Ishikawa (cell line): ENCODE results near the gene SLC10A7.

Experiments
- CEBPB ChIP-seq: IDR thresholded peaks from 2 replicates; pipeline ENCODE4 v1.6.1; 2012
- CREB1 ChIP-seq: IDR thresholded peaks from 2 replicates; pipeline ENCODE4 v1.6.1; 2012; ENCODE audit warnings: low read depth
- EGR1 ChIP-seq: IDR thresholded peaks from 2 replicates; pipeline ENCODE4 v1.6.1; 2012
- EP300 ChIP-seq: IDR thresholded peaks from 2 replicates; pipeline ENCODE4 v1.6.1; 2012; ENCODE audit warnings: borderline replicate concordance
- FOXM1 ChIP-seq: IDR thresholded peaks from 2 replicates; pipeline ENCODE4 v1.6.1; 2012; ENCODE audit warnings: low read depth, borderline replicate concordance
- MAX ChIP-seq: IDR thresholded peaks from 2 replicates; pipeline ENCODE4 v1.6.1; 2012
- REST ChIP-seq: IDR thresholded peaks from 2 replicates; pipeline ENCODE4 v1.6.1; 2012; ENCODE audit warnings: low read depth, mild to moderate bottlenecking
- TAF1 ChIP-seq: IDR thresholded peaks from 2 replicates; pipeline ENCODE4 v1.6.1; 2012; ENCODE audit warnings: low read depth, mild to moderate bottlenecking
- TEAD4 ChIP-seq: IDR thresholded peaks from 2 replicates; pipeline ENCODE4 v1.6.1; 2012
- YY1 ChIP-seq: IDR thresholded peaks from 2 replicates; pipeline ENCODE4 v1.6.1; 2012; ENCODE audit warnings: low read depth

GRCh38 chr4:146229406-146229805 lies 292.3 kb downstream of the SLC10A7 start:
- TF ChIP-seq CEBPB, result no peak
- TF ChIP-seq YY1, result no peak
- no peak for TF ChIP-seq EP300
- TF ChIP-seq TEAD4, result no peak
- TF ChIP-seq REST, result no peak
- TF ChIP-seq FOXM1, result no peak
- TF ChIP-seq EGR1, result no peak
- TF ChIP-seq CREB1, result no peak
- TF ChIP-seq TAF1, result no peak
- TF ChIP-seq MAX, result no peak
